RWPE1 (cell line): ENCODE data around the gene TMC8.
A peak's percentile ranks its signal among the peaks of the same experiment; 100 is the strongest.

Experiments used
- CTCF ChIA-PET: fragments of 350-600 bp; sonication (Branson Sonifier 250); formaldehyde crosslinking; extraction: SDS; loops from one replicate; lab custom pipeline; 2021; lab: Yijun Ruan, JAX
- POLR2A ChIA-PET: fragments of 400-600 bp; formaldehyde crosslinking; extraction: SDS; loops from one replicate; lab custom pipeline; 2020; ENCODE audit warnings: antibody characterized with exemption; ENCODE audit not compliant: low non-redundant PET; lab: Yijun Ruan, JAX
- DNase-seq: peaks from one replicate; pipeline ENCODE4 v3.0.0; 2012; ENCODE audit warnings: low spot score
- H3K27ac ChIP-seq: fragments of 450-650 bp; 2 replicates; pipeline ENCODE4 v1.5.1; 2017
- CTCF ChIP-seq: fragments of 450-650 bp; conservative IDR thresholded peaks from 2 replicates; pipeline ENCODE4 v1.5.1; 2017; ENCODE audit warnings: low read depth, mild to moderate bottlenecking

TMC8 gene

GRCh38 chr17:78125138-78125913 lies 5.2 kb upstream of the TMC8 start:
- TF ChIP-seq CTCF = no peak
- peak overlapping the region; percentile 5; the same call in 1 of the 2 replicates for H3K27ac ChIP-seq
- POLR2A ChIA-PET = interaction anchor here (1.2 kb wide), 1 partner anchor 44 kb away, joined by 6 read pairs; no protein-coding TSS in a partner anchor
- no peak for DNase-seq
- CTCF ChIA-PET = interaction anchor here (0.5 to 2.0 kb wide), 3 partner anchors 13 to 48 kb away, joined by 3 to 9 read pairs (median 4); no protein-coding TSS in a partner anchor

- DNase-seq = no peak
- ChIA-PET POLR2A (interaction anchor here (1.2 kb wide), 1 partner anchor 43 kb away, joined by 6 read pairs; no protein-coding TSS in a partner anchor), CTCF (interaction anchor here (0.5 to 1.3 kb wide), 5 partner anchors 14 to 219 kb away, joined by 3 to 6 read pairs (median 4); no protein-coding TSS in a partner anchor)
- H3K27ac ChIP-seq = no peak overlapping the region; the same call in 1 of the 2 replicates
- TF ChIP-seq CTCF = no peak
Measured at GRCh38 chr17:78125976-78126894, 4.3 kb upstream of the TMC8 start.

GRCh38 chr17:78126895-78127238 lies 3.7 kb upstream of the TMC8 start:
- peak overlapping the region; percentile 68 for H3K27ac ChIP-seq
- POLR2A ChIA-PET = interaction anchor here (1.2 kb wide), 1 partner anchor 43 kb away, joined by 6 read pairs; no protein-coding TSS in a partner anchor
- no peak for TF ChIP-seq CTCF
- DNase-seq = no peak
- CTCF ChIA-PET = interaction anchor here (0.7 to 1.3 kb wide), 3 partner anchors 14 to 120 kb away, joined by 5 to 7 read pairs (median 6); no protein-coding TSS in a partner anchor

GRCh38 chr17:78127239-78127887 lies 3.2 kb upstream of the TMC8 start:
- DNase-seq = no peak
- ChIA-PET CTCF (interaction anchor here (0.5 to 1.5 kb wide), 7 partner anchors 15 to 282 kb away, joined by 3 to 7 read pairs (median 5); partner anchors contain the start of genes AFMID and TK1), POLR2A (interaction anchor here (0.9 kb wide), 2 partner anchors 11 to 42 kb away, joined by 3 to 11 read pairs; no protein-coding TSS in a partner anchor)
- TF ChIP-seq CTCF = no peak
- H3K27ac ChIP-seq = peak overlapping the region; percentile 68

GRCh38 chr17:78127888-78128550 lies 2.6 kb upstream of the TMC8 start:
- DNase-seq = peak; percentile 62
- TF ChIP-seq CTCF = no peak
- ChIA-PET CTCF (interaction anchor here (0.5 to 1.5 kb wide), 6 partner anchors 16 to 282 kb away, joined by 3 to 7 read pairs (median 3); partner anchors contain the start of genes AFMID and TK1), POLR2A (interaction anchor here (0.6 to 0.9 kb wide), 4 partner anchors 12 to 92 kb away, joined by 3 to 11 read pairs (median 4); no protein-coding TSS in a partner anchor)
- H3K27ac ChIP-seq = peak overlapping the region; percentile 68
